Ovary (tissue), 3 donors: ENCODE data around the gene IQGAP2.

Source experiments
- EP300 ChIP-seq: sonication (generic); formaldehyde crosslinking; IDR thresholded peaks from one replicate; pipeline ENCODE4 v1.6.1; 2017; ENCODE audit warnings: antibody characterized with exemption
- POLR2A ChIP-seq: fragments of 450-650 bp; IDR thresholded peaks from one replicate; pipeline ENCODE4 v1.6.1; 2017; ENCODE audit warnings: antibody characterized with exemption, mild to moderate bottlenecking, moderate library complexity
- TF ChIP-seq, protein P1 (sequence below), 3 donors: fragments of 450-650 bp in 2 of 3; fragments of 200-600 bp in 1 of 3; IDR thresholded peaks; one replicate each; pipeline versions ENCODE4 v1.5.1 to v1.8.0; 2016 to 2022; ENCODE audit warnings: antibody characterized with exemption in 3 of 3, mild to moderate bottlenecking in 1 of 3
- donor health status: DM: no; HTN: no; CAD: no.

DNA sequence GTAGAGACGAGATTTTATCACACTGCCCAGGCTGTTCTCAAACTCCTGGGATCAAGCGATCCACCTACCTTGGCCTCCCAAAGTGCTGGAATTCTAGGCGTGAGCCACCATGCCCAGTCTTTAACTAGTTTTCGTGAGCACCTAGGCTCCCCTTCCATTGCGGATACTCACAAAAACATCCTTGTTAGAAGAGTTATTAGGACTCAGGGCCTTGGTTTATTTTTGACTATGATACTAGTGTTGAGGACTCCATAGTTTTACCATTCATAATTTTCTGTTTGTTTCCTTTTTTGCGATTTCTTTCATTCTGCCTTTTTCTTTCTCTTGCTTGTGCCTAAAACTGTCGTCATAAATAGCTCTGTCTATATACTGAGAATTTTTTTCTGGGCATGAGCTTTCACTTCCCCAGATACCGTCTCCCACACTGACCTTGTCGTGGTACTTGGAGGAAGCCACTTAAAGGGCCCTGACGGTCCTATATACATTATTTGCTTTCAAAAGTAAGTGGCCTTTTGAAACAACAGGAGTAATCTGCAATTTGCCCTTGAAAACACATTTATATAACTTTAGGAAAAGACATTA is 318.0 kb downstream of the IQGAP2 start:
- TF ChIP-seq, protein P1, sequence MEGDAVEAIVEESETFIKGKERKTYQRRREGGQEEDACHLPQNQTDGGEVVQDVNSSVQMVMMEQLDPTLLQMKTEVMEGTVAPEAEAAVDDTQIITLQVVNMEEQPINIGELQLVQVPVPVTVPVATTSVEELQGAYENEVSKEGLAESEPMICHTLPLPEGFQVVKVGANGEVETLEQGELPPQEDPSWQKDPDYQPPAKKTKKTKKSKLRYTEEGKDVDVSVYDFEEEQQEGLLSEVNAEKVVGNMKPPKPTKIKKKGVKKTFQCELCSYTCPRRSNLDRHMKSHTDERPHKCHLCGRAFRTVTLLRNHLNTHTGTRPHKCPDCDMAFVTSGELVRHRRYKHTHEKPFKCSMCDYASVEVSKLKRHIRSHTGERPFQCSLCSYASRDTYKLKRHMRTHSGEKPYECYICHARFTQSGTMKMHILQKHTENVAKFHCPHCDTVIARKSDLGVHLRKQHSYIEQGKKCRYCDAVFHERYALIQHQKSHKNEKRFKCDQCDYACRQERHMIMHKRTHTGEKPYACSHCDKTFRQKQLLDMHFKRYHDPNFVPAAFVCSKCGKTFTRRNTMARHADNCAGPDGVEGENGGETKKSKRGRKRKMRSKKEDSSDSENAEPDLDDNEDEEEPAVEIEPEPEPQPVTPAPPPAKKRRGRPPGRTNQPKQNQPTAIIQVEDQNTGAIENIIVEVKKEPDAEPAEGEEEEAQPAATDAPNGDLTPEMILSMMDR (IDR thresholded peaks at IDR 0.05), result no peak
- TF ChIP-seq EP300, result no peak
- TF ChIP-seq POLR2A, result no peak
